ENCODE data around the gene NINJ2. TPM values are rescaled to one million over a fixed set of nuclear protein-coding genes. Genes with fewer than 3 reads are reported as not detected.

Gene NINJ2
- total RNA-seq, 2 donors from 2014 or later, result 2.1 to 4.2 TPM

GRCh38 chr12:608921-609320, 54.3 kb downstream of the NINJ2 start:
- Histone ChIP-seq H3K36me3 (no peaks in the 10 kb centered on the region), H3K27ac (no peak overlapping the region), H3K27me3 (no peaks in the 10 kb centered on the region), H3K4me1 (no peaks in the 10 kb centered on the region), H3K9ac (ENCODE audit: low read depth in 2 of 2, low read length in 2 of 2) (no peak overlapping the region), H3K9me3 (no peaks in the 10 kb centered on the region), H3K4me3 (no peak overlapping the region)
- DNase-seq, result no peak
- TF ChIP-seq CTCF (IDR thresholded peaks at IDR 0.05), result no peak
- intact Hi-C loops (cut with DNase I), result no loop called here

- TF ChIP-seq CTCF (IDR thresholded peaks at IDR 0.05), result no peak
- H3K36me3 ChIP-seq, result no peaks in the 10 kb centered on the region
- H3K4me1 ChIP-seq, result no peaks in the 10 kb centered on the region
- no peaks in the 10 kb centered on the region for H3K27me3 ChIP-seq
- intact Hi-C loops (cut with DNase I), result no loop called here
- H3K4me3 ChIP-seq, result no peak overlapping the region
- H3K9ac ChIP-seq (ENCODE audit: low read depth in 2 of 2, low read length in 2 of 2), result no peak overlapping the region
- no peaks in the 10 kb centered on the region for H3K9me3 ChIP-seq
- no peak for DNase-seq
- H3K27ac ChIP-seq, result no peak overlapping the region
Observed at GRCh38 chr12:608413-608812, 54.8 kb downstream of the NINJ2 start.

- no peaks in the 10 kb centered on the region for H3K9me3 ChIP-seq
- H3K9ac ChIP-seq (ENCODE audit: low read depth in 2 of 2, low read length in 2 of 2), result no peak overlapping the region
- TF ChIP-seq CTCF (IDR thresholded peaks at IDR 0.05), result no peak
- no peaks in the 10 kb centered on the region for H3K4me1 ChIP-seq
- no peak overlapping the region for H3K27ac ChIP-seq
- H3K27me3 ChIP-seq, result no peaks in the 10 kb centered on the region
- DNase-seq, result no peak
- intact Hi-C loops (cut with DNase I), result no loop called here
- no peaks in the 10 kb centered on the region for H3K36me3 ChIP-seq
- no peak overlapping the region for H3K4me3 ChIP-seq
Observed at GRCh38 chr12:607541-608001, 55.7 kb downstream of the NINJ2 start.

- intact Hi-C loops (cut with DNase I), result no loop called here
- Histone ChIP-seq H3K9ac (ENCODE audit: low read depth in 2 of 2, low read length in 2 of 2) (no peak overlapping the region), H3K4me1 (no peaks in the 10 kb centered on the region), H3K27me3 (no peaks in the 10 kb centered on the region), H3K4me3 (no peak overlapping the region), H3K9me3 (no peaks in the 10 kb centered on the region), H3K27ac (no peak overlapping the region), H3K36me3 (no peaks in the 10 kb centered on the region)
- no peak for DNase-seq
- TF ChIP-seq CTCF (IDR thresholded peaks at IDR 0.05), result no peak
Observed at GRCh38 chr12:604956-605355, 58.3 kb downstream of the NINJ2 start.

GRCh38 chr12:602700-603068, 60.6 kb downstream of the NINJ2 start:
- Histone ChIP-seq H3K4me1 (no peaks in the 10 kb centered on the region), H3K9me3 (no peaks in the 10 kb centered on the region), H3K36me3 (no peaks in the 10 kb centered on the region), H3K4me3 (no peak overlapping the region), H3K27me3 (no peaks in the 10 kb centered on the region), H3K27ac (no peak overlapping the region), H3K9ac (ENCODE audit: low read depth in 2 of 2, low read length in 2 of 2) (no peak overlapping the region)
- DNase-seq, result no peak
- TF ChIP-seq CTCF (IDR thresholded peaks at IDR 0.05), result no peak
- intact Hi-C loops (cut with DNase I), result no loop called here
